C4-2B (cell line): ENCODE data around the gene ZC3H14.

ENCODE experiments used
- ZFX ChIP-seq: fragments of 450-650 bp; IDR thresholded peaks from 2 replicates; pipeline ENCODE4 v1.6.1; 2017
- TF ChIP-seq, protein P1 (sequence below): fragments of 450-650 bp; conservative IDR thresholded peaks from 2 replicates; pipeline ENCODE4 v1.5.1; 2017; ENCODE audit warnings: mild to moderate bottlenecking

DNA sequence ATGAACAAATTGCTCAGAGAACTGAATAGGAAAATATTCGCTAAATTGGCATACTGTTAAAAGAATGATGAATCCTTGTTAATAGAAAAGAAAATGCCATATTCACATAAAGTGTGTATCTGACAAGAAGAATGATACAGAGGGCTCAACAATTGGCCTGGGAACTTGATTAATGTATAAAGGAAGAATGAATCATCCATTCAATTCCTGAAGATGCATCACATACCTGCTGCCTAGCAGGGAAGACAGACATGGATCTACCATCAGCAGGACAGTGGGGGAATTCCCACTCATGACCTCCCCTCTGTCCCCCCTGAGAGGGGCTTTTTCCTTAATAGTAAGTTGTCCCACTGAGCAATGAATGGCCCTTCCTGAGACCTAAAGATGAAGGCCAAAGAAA, 21.5 kb upstream of the ZC3H14 start:
- TF ChIP-seq, protein P1, sequence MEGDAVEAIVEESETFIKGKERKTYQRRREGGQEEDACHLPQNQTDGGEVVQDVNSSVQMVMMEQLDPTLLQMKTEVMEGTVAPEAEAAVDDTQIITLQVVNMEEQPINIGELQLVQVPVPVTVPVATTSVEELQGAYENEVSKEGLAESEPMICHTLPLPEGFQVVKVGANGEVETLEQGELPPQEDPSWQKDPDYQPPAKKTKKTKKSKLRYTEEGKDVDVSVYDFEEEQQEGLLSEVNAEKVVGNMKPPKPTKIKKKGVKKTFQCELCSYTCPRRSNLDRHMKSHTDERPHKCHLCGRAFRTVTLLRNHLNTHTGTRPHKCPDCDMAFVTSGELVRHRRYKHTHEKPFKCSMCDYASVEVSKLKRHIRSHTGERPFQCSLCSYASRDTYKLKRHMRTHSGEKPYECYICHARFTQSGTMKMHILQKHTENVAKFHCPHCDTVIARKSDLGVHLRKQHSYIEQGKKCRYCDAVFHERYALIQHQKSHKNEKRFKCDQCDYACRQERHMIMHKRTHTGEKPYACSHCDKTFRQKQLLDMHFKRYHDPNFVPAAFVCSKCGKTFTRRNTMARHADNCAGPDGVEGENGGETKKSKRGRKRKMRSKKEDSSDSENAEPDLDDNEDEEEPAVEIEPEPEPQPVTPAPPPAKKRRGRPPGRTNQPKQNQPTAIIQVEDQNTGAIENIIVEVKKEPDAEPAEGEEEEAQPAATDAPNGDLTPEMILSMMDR: no peak
- no peak for TF ChIP-seq ZFX
